Naive B cell (primary cell): ENCODE measurements around the gene SRD5A3. TPM values are rescaled to one million over a fixed set of nuclear protein-coding genes. Genes with fewer than 3 reads are reported as not detected.
"Not testable (repeated sequence)": the region's sequence is repeated elsewhere in the genome, so short reads cannot be mapped to it uniquely, and the experiment has no call there.

Experiments
- ATAC-seq, 2 donors: fragments of 150-1000 bp; cut with Tn5 transposase; 2 replicates each; pipeline ENCODE4 v1.10.0; 2021; ENCODE audit warnings: low read depth in 2 of 2, mild to moderate bottlenecking in 2 of 2, moderate library complexity in 2 of 2
- DNase-seq: peaks from one replicate; pipeline ENCODE4 v3.0.0; 2022
- H3K27ac Mint-ChIP-seq, 6 donors: one replicate each; pipeline ENCODE4 v1.8.0; 2020 to 2022; ENCODE audit warnings: mild to moderate bottlenecking in 6 of 6, mixed read lengths in 6 of 6, moderate library complexity in 5 of 6, inconsistent platforms in 2 of 6
- H3K27me3 Mint-ChIP-seq, 3 donors: one replicate each; pipeline ENCODE4 v1.8.0; 2021 to 2022; ENCODE audit warnings: mixed read lengths in 3 of 3, mild to moderate bottlenecking in 1 of 3
- H3K36me3 Mint-ChIP-seq, 2 donors: one replicate each; pipeline ENCODE4 v1.8.0; 2020 to 2022; ENCODE audit warnings: mixed read lengths in 2 of 2, inconsistent platforms in 1 of 2, mild to moderate bottlenecking in 1 of 2
- H3K4me1 Mint-ChIP-seq, 3 donors: one replicate each; pipeline ENCODE4 v1.8.0; 2020 to 2022; ENCODE audit warnings: mixed read lengths in 3 of 3, inconsistent platforms in 1 of 3, mild to moderate bottlenecking in 1 of 3, moderate library complexity in 1 of 3
- H3K4me3 Mint-ChIP-seq, 8 donors: one replicate each; pipeline ENCODE4 v1.8.0; 2020 to 2022; ENCODE audit warnings: mild to moderate bottlenecking in 8 of 8, mixed read lengths in 8 of 8, moderate library complexity in 8 of 8, inconsistent platforms in 2 of 8
- H3K9me3 Mint-ChIP-seq, 7 donors: one replicate each; pipeline ENCODE4 v1.8.0; 2020 to 2022; ENCODE audit warnings: mixed read lengths in 7 of 7, mild to moderate bottlenecking in 5 of 7, inconsistent platforms in 2 of 7, moderate library complexity in 1 of 7
- polyA plus RNA-seq, 6 donors: library from polyadenylated mRNA; unstranded; fragments of 300-500 nt; fragmentation: Illumina TruSeq; gene quantifications; one replicate each; pipeline ENCODE4 v1.2.3, GENCODE V29; 2021; ENCODE audit warnings: low read depth in 6 of 6

SRD5A3 gene
- polyA plus RNA-seq, 6 donors from 2014 or later: 3.9 to 9.6 (median 5.5) TPM

- no peak for DNase-seq
- no peaks in the 10 kb centered on the region for H3K36me3 Mint-ChIP-seq
- ATAC-seq: no peak
- H3K9me3 Mint-ChIP-seq: peaks cover 0 to 13% (median 5%) of the 10 kb centered on the region in 7 donors
- no peak overlapping the region for H3K27ac Mint-ChIP-seq
- no peak overlapping the region for H3K4me3 Mint-ChIP-seq
- H3K4me1 Mint-ChIP-seq: no peaks in the 10 kb centered on the region
- H3K27me3 Mint-ChIP-seq: peaks cover 4 to 18% (median 14%) of the 10 kb centered on the region in 3 donors
Measured at GRCh38 chr4:55326629-55327028, 19.4 kb upstream of the SRD5A3 start.

DNA sequence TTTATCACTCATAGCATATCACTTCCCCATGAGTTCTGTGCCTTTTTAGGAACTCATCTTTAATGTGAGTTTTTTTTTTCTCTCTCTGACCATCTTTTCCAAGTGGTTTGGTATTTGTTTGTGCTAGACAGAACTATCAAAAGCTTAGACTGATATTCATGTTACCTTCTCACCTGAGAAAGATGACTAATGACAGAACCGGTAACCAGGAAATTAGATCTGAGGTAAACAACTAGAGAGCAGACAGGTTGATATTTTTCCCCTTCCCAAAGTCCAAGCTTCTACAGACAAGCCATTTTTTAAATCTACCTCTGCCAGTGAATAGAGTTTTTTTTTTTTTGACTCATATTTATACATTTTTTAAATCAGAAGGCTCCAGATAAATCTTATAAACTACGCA lies 17.0 kb upstream of the SRD5A3 start:
- no peak for ATAC-seq
- Mint-ChIP-seq H3K27me3 (peaks cover under 1 to 12% (median 11%) of the 10 kb centered on the region in 3 donors), H3K27ac (no peak overlapping the region), H3K4me3 (no peak overlapping the region), H3K4me1 (no peaks in the 10 kb centered on the region), H3K9me3 (peaks cover 0 to 13% (median 5%) of the 10 kb centered on the region in 7 donors), H3K36me3 (no peaks in the 10 kb centered on the region)
- no peak for DNase-seq

DNA sequence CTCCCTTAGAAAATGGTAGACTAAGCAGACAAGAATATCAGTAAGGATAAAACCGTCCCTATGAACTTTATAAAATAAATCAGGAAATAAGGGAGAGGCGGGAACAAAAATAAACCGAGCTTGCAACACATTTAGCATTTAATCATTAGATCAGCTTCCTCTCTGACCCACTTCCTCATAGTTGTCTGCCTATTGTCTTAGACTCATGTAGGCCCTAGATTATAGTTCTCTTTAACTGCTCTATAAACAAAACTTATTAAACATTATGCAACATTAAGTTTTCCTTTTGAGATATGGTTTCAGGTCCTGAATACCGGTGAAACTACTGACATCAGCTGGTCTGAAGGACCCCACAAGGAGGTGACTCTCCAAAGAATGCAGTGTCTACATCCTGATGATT lies 15.8 kb upstream of the SRD5A3 start:
- Mint-ChIP-seq H3K27me3 (peaks cover 0 to 2% (median 0%) of the 10 kb centered on the region in 3 donors), H3K4me3 (no peak overlapping the region), H3K4me1 (no peaks in the 10 kb centered on the region), H3K36me3 (no peaks in the 10 kb centered on the region), H3K27ac (no peak overlapping the region), H3K9me3 (peaks cover 0 to 13% (median 5%) of the 10 kb centered on the region in 7 donors)
- ATAC-seq: no peak
- DNase-seq: no peak

DNA sequence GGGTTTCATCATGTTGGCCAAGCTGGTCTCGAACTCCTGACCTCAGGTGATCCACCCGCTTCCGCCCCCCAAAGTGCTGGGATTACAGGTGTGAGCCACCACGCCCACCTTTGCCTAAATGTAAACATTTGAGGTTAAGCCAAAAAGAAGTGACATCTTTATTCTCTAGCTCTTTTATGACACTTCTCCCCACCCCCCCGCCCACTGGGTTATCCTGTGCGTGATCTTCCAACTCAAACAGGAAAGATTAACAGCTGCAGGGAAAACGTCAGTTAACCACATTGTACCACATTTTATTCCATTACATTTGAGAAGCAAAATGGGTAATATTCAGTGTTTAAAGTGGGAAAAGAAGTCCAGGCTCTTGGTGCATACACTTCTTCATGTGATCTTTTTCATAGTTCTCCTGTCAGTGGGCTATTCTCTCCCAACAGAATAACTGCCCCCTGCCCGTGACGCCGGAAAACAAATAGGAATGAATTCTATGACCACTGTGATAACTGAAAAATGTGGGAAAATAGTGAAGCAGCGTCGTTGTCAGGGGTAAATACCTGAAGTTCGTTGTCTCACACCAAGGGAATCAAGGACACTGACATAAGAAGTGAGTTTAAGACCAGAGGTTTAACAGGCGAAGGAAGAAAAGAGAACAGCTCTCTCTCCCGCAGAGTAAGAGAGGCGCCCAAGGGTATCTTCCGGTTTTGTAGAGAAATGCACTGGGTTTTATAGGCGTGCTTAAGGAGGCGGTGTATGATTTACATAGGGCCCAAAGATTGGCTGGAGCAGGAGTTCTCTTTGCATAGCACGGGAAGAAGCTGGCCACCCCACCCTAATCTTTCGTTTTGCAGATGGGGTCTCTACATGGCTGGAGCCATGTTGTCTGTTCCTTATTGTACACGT lies 9.7 kb upstream of the SRD5A3 start:
- DNase-seq (no peak), ATAC-seq (no peak)
- Mint-ChIP-seq H3K36me3 (no peaks in the 10 kb centered on the region), H3K27me3 (peaks cover 0 to 9% (median 0%) of the 10 kb centered on the region in 3 donors), H3K27ac (no peak overlapping the region), H3K9me3 (no peaks in the 10 kb centered on the region), H3K4me3 (no peak overlapping the region), H3K4me1 (no peaks in the 10 kb centered on the region)

GRCh38 chr4:55337944-55338343 lies 8.1 kb upstream of the SRD5A3 start:
- ATAC-seq (no peak), DNase-seq (no peak)
- Mint-ChIP-seq H3K4me3 (no peak overlapping the region), H3K27me3 (peaks cover 0 to 9% (median 0%) of the 10 kb centered on the region in 3 donors), H3K27ac (no peak overlapping the region), H3K36me3 (no peaks in the 10 kb centered on the region), H3K4me1 (no peaks in the 10 kb centered on the region), H3K9me3 (no peaks in the 10 kb centered on the region)

DNA sequence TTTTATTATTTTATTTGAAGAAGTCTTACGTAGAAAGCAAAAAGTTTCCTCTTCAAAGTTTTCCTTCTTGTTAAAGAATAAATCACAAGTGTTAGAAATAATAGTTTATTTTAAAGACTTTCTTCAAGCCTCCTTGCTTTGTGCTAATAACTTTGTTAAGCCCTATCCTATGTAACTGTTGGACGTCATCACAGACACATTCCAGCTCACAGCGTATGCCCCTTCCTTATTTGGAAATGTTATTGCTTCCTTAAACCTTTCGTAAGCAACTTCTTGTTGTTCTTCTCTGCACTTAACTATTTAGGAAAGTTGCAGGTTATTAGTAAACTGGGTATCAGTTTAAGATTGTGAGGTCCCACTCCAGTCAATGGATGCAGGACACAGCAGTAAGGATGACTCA lies 7.6 kb upstream of the SRD5A3 start:
- no peak overlapping the region for H3K27ac Mint-ChIP-seq
- DNase-seq (no peak), ATAC-seq (no peak)
- H3K4me3 Mint-ChIP-seq: no peak overlapping the region
- no peaks in the 10 kb centered on the region for H3K9me3 Mint-ChIP-seq
- no peaks in the 10 kb centered on the region for H3K4me1 Mint-ChIP-seq
- no peaks in the 10 kb centered on the region for H3K36me3 Mint-ChIP-seq
- peaks cover 0 to 9% (median 0%) of the 10 kb centered on the region in 3 donors for H3K27me3 Mint-ChIP-seq

DNA sequence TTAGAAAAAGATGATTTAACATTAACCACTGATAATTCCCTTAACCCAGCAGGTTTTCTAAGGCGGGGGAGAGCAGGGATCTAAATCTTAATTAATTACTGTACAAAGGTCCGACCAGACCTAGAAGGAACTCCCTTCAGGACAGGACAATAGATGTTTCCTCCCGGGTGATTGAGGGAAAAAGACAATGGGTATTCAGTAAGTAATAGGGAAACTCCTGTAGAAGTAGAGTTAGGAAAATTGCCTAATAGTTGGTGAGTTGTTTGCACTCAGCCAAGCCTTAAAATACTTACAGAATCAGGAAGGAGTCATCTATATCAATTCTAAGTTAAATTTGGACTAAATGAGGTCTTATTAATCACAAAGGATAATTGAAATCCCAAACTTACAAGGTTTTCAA lies 5.8 kb upstream of the SRD5A3 start:
- Mint-ChIP-seq H3K36me3 (no peaks in the 10 kb centered on the region), H3K4me1 (no peaks in the 10 kb centered on the region), H3K27ac (peak overlapping the region in 1 of 6 donors; percentile 10), H3K9me3 (no peaks in the 10 kb centered on the region), H3K4me3 (no peak overlapping the region), H3K27me3 (peaks cover 0 to 9% (median 0%) of the 10 kb centered on the region in 3 donors)
- DNase-seq: no peak
- ATAC-seq: no peak

GRCh38 chr4:55343887-55344286 lies 2.2 kb upstream of the SRD5A3 start:
- no peak overlapping the region for H3K27ac Mint-ChIP-seq
- peak overlapping the region in 1 of 8 donors; percentile 41 for H3K4me3 Mint-ChIP-seq

DNA sequence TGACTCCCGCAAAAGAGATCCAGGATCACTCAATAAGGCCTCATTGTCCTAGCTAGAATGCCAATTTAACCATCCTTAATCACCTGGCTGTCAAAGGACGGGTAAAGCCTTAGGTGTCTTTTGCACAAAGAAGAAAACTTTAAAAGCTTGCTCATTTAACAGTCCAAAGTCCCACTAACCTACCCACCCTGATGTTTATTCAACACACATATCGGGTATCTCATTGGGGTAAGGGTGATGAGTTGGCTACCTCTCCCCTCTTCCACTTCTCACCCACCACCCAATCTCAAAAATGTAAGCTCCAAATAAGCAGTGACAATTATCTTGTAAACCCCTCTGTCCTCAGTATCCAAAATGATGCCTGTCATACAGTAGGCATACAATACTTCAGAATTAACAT lies 988 bp upstream of the SRD5A3 start:
- Mint-ChIP-seq H3K9me3 (no peaks in the 10 kb centered on the region), H3K36me3 (no peaks in the 10 kb centered on the region), H3K4me1 (peaks cover 0 to 12% (median 7%) of the 10 kb centered on the region in 3 donors), H3K4me3 (peak overlapping the region in 1 of 8 donors; percentile 5), H3K27me3 (no peaks in the 10 kb centered on the region), H3K27ac (no peak overlapping the region)
- ATAC-seq (no peak), DNase-seq (no peak)

More at GRCh38 chr4:55343887-55344286, 2.2 kb upstream of the SRD5A3 start:
- H3K9me3 Mint-ChIP-seq: no peaks in the 10 kb centered on the region
- H3K27me3 Mint-ChIP-seq: no peaks in the 10 kb centered on the region
- DNase-seq (no peak), ATAC-seq (no peak)
- no peaks in the 10 kb centered on the region for H3K36me3 Mint-ChIP-seq
- H3K4me1 Mint-ChIP-seq: peaks cover 0 to 12% (median 7%) of the 10 kb centered on the region in 3 donors

GRCh38 chr4:55346851-55347255 lies 811 bp downstream of the SRD5A3 start:
- H3K27ac Mint-ChIP-seq: peak overlapping the region in 4 of 6 donors; percentile 30 to 72 (median 50)
- H3K9me3 Mint-ChIP-seq: no peaks in the 10 kb centered on the region
- ATAC-seq: no peak
- no peak for DNase-seq
- peaks cover 0 to 12% (median 7%) of the 10 kb centered on the region in 3 donors for H3K4me1 Mint-ChIP-seq
- peak overlapping the region; percentile 79 to 95 (median 88) for H3K4me3 Mint-ChIP-seq
- H3K36me3 Mint-ChIP-seq: no peaks in the 10 kb centered on the region
- H3K27me3 Mint-ChIP-seq: no peaks in the 10 kb centered on the region

- no peak for DNase-seq
- Mint-ChIP-seq H3K36me3 (peaks cover 0 to 5% of the 10 kb centered on the region in 2 donors), H3K4me3 (peak overlapping the region in 7 of 8 donors; percentile 79 to 95 (median 88))
Measured at GRCh38 chr4:55347610-55348228, 1.7 kb downstream of the SRD5A3 start.

DNA sequence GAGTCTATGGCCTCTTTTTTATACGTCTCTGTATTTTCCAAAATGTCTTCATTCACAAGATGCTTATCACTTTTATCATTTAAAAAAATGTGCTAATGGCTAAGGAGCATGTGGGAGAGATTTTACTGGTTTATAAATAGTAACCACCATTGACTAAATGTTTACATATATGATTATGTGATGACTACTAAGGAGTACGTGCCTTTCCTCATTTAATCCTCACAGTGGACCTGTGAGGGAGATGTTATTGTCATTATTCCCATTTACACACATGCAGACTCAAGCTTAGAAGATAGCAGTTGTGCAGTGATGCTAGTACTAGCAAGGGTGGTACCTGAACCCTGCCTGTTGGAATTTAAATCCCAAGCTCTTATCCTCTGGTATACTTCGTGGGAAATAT lies 2.4 kb downstream of the SRD5A3 start:
- ATAC-seq (no peak), DNase-seq (no peak)
- Mint-ChIP-seq H3K4me1 (peaks cover 0 to 12% (median 7%) of the 10 kb centered on the region in 3 donors), H3K27ac (no peak overlapping the region), H3K27me3 (no peaks in the 10 kb centered on the region), H3K9me3 (peaks cover 0 to 4% (median 0%) of the 10 kb centered on the region in 7 donors), H3K4me3 (peak overlapping the region in 1 of 8 donors; percentile 88), H3K36me3 (peaks cover 0 to 10% of the 10 kb centered on the region in 2 donors)

More at GRCh38 chr4:55347610-55348228, 1.7 kb downstream of the SRD5A3 start:
- ATAC-seq: no peak
- Mint-ChIP-seq H3K27me3 (no peaks in the 10 kb centered on the region), H3K4me1 (peaks cover 0 to 12% (median 7%) of the 10 kb centered on the region in 3 donors), H3K9me3 (no peaks in the 10 kb centered on the region), H3K27ac (peak overlapping the region in 1 of 6 donors; percentile 75)

DNA sequence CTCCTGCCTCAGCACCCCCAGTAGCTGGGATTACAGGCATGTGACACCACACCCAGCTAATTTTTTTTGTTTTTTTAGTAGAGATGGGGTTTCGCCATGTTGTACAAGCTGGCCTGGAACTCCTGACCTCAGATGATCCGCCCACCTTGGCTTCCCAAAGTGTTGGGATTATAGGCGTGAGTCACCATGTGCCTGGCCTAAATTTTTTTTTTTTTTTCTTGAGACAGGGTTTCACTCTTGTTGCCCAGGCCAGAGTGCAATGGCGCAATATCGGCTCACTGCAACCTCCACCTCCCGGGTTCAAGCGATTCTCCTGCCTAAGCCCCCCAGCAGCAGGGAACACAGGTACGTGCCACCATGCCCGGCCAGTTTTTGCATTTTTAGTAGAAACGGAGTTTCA lies 4.8 kb downstream of the SRD5A3 start:
- not testable (repeated sequence) for H3K4me3 Mint-ChIP-seq, DNase-seq, ATAC-seq, H3K4me1 Mint-ChIP-seq, H3K9me3 Mint-ChIP-seq, H3K27ac Mint-ChIP-seq, H3K36me3 Mint-ChIP-seq, H3K27me3 Mint-ChIP-seq

DNA sequence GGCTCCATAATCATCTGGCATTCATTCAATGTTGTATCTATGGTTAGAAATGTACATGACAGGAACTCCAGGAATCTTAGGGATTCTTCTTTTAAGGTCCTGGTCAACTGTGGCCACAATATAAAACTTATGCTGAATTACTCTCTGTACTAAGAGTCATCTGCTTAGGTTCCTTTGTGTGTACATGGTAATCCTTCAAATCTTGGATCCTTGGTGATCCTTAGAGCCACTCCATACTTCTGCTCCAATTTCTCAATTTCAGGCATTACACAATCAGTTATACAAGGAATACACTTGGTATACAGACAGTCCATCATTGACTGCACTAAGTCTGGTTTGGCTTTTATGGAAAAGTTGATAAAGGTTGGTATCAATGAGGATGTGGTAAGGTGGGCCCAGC lies 5.8 kb downstream of the SRD5A3 start:
- H3K4me3 Mint-ChIP-seq: no peak overlapping the region
- ATAC-seq (no peak), DNase-seq (no peak)
- H3K9me3 Mint-ChIP-seq: peaks cover 0 to 5% (median 0%) of the 10 kb centered on the region in 7 donors
- peaks cover 0 to 10% of the 10 kb centered on the region in 2 donors for H3K36me3 Mint-ChIP-seq
- no peak overlapping the region for H3K27ac Mint-ChIP-seq
- peaks cover 0 to 8% (median 6%) of the 10 kb centered on the region in 3 donors for H3K4me1 Mint-ChIP-seq
- H3K27me3 Mint-ChIP-seq: no peaks in the 10 kb centered on the region
